Ishikawa (cell line): ENCODE data around the gene CMTM3.
A peak's percentile ranks its signal among the peaks of the same experiment; 100 is the strongest.

ENCODE experiments used
- CEBPB ChIP-seq: IDR thresholded peaks from 2 replicates; pipeline ENCODE4 v1.6.1; 2012
- CREB1 ChIP-seq: IDR thresholded peaks from 2 replicates; pipeline ENCODE4 v1.6.1; 2012; ENCODE audit warnings: low read depth
- EGR1 ChIP-seq: IDR thresholded peaks from 2 replicates; pipeline ENCODE4 v1.6.1; 2012
- EP300 ChIP-seq: IDR thresholded peaks from 2 replicates; pipeline ENCODE4 v1.6.1; 2012; ENCODE audit warnings: borderline replicate concordance
- FOXM1 ChIP-seq: IDR thresholded peaks from 2 replicates; pipeline ENCODE4 v1.6.1; 2012; ENCODE audit warnings: low read depth, borderline replicate concordance
- MAX ChIP-seq: IDR thresholded peaks from 2 replicates; pipeline ENCODE4 v1.6.1; 2012
- NFIC ChIP-seq: IDR thresholded peaks from 2 replicates; pipeline ENCODE4 v1.6.1; 2012
- RAD21 ChIP-seq: IDR thresholded peaks from 2 replicates; pipeline ENCODE4 v1.6.1; 2012; ENCODE audit warnings: low read depth
- TAF1 ChIP-seq: IDR thresholded peaks from 2 replicates; pipeline ENCODE4 v1.6.1; 2012; ENCODE audit warnings: low read depth, mild to moderate bottlenecking
- TCF12 ChIP-seq: IDR thresholded peaks from 2 replicates; pipeline ENCODE4 v1.6.1; 2012; ENCODE audit warnings: low read depth
- TEAD4 ChIP-seq: IDR thresholded peaks from 2 replicates; pipeline ENCODE4 v1.6.1; 2012
- USF1 ChIP-seq: IDR thresholded peaks from 2 replicates; pipeline ENCODE4 v1.6.1; 2012
- YY1 ChIP-seq: IDR thresholded peaks from 2 replicates; pipeline ENCODE4 v1.6.1; 2012; ENCODE audit warnings: low read depth
- ZBTB7A ChIP-seq: IDR thresholded peaks from 2 replicates; pipeline ENCODE4 v1.6.1; 2012; ENCODE audit warnings: low read depth

Gene CMTM3

DNA sequence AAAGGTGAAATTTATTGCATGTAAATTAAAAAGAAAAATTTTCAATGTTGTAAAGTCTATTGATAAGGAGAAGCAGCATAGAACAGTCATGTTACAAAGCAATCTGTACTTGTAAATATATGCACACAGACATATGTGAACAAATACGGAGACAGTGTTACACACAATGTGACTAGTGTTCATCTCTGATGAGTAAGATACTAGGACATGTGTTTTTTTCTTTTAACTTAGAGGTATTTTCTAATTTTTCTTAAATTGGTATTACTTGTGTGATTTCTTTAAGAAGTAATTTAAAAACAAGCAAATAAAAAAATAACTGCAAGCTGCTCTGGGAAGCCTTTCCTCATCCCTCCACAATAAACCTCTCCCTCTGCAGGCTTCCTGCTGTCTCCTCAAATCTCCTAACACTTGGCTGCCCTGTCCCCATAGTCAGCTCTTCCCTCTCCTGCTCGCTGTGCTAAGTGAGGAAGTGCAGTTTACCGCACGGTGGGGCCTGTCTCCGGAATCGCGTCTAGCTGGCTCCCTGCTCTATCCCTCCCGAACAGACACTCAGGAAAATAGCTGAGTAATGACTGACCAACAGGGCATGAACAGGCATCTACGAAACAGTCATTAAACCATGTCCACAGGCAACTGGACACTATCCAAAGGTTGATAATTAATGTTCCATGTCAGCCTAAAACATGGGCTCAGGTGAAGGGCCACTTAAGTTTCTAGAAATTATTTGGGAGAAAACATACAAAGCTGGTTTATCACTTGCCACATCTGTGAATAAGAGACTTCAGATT lies 56.1 kb downstream of the CMTM3 start:
- TF ChIP-seq CREB1: no peak
- no peak for TF ChIP-seq EGR1
- TF ChIP-seq FOXM1: no peak
- no peak for TF ChIP-seq CEBPB
- TF ChIP-seq MAX: no peak
- TF ChIP-seq NFIC: no peak
- TF ChIP-seq USF1: no peak
- no peak for TF ChIP-seq ZBTB7A
- TF ChIP-seq TCF12: no peak

DNA sequence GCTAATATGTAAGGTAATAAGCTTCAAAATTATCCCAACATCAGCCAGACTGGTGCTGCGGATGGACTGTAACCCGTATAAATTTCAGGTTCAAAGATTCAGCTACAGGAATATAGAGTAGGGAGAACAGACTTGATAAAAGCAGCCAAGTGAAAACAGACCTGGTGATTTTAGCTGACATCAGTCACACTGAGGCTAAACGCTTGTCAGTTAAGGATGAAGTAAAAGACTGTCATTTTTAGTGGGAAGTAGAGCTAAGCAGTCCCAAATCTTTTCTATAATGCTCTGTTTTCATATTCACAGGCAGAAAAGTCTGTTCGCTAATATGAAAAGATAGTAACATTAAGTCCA lies 56.7 kb downstream of the CMTM3 start:
- no peak for TF ChIP-seq YY1
- no peak for TF ChIP-seq EP300
- TF ChIP-seq EGR1: no peak
- TF ChIP-seq NFIC: no peak
- no peak for TF ChIP-seq USF1
- no peak for TF ChIP-seq CREB1
- TF ChIP-seq CEBPB: no peak
- TF ChIP-seq FOXM1: no peak
- no peak for TF ChIP-seq TEAD4
- TF ChIP-seq MAX: no peak
- no peak for TF ChIP-seq TAF1
- TF ChIP-seq TCF12: no peak

DNA sequence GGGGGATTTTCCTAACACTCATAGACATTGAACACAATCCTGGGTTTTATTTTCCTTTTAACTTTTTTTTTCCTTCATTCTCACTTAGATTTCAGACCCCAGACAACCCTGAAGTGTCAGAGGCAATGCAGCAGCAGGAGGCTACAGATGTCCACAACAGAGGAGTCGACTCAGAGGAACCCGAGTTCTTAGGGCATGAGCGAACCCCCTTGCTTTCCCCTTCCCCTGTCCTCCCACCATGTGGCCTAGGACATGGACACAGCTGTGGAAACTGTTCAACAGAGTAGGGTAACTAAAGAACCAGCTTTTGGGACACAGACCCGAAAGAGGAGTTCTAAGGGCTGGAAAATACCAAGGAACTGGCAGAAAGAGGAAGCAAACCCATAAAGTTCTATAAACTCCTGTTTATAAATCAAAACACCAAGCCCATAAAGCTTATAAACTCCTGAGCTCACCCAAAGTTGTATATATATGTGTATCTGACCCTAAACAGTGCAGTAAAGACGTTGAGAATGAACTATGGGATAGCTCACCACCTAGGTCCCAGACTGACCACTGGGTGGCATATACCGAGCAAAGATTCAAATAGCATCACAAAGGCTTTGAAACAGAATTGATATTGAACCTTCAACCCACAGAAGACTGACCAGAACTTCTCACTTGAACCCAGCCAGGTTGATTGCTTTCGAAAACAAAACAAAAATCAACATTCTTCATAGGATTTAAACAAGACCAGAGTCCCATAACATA lies 58.1 kb downstream of the CMTM3 start:
- TF ChIP-seq RAD21 (peak; percentile 41; the same call in 1 of the 2 replicates), NFIC (no peak)
